Ascending aorta (tissue), 2 donors: ENCODE results near the gene RALA. TPM values are rescaled to one million over a fixed set of nuclear protein-coding genes. Genes with fewer than 3 reads are reported as not detected.

Source experiments
- DNase-seq, 2 donors: peaks; one replicate each; pipeline ENCODE4 v3.0.0-alpha.2; 2019; ENCODE audit warnings: low spot score in 2 of 2
- H3K27ac ChIP-seq, 2 donors: fragments of 200-600 bp; sonication (generic); one replicate each; pipeline ENCODE4 v1.5.1; 2016 to 2017; ENCODE audit warnings: mild to moderate bottlenecking in 1 of 2
- H3K27me3 ChIP-seq: fragments of 200-600 bp; sonication (generic); one replicate; pipeline ENCODE4 v1.5.1; 2017
- H3K36me3 ChIP-seq, 2 donors: fragments of 200-600 bp; sonication (generic); one replicate each; pipeline ENCODE4 v1.5.1; 2016
- H3K4me1 ChIP-seq, 2 donors: fragments of 200-600 bp; sonication (generic); one replicate each; pipeline ENCODE4 v1.5.1; 2016 to 2017; ENCODE audit warnings: mild to moderate bottlenecking in 1 of 2
- H3K4me3 ChIP-seq, 2 donors: fragments of 200-600 bp; sonication (generic); one replicate each; pipeline ENCODE4 v1.5.1; 2016 to 2017; ENCODE audit warnings: mild to moderate bottlenecking in 1 of 2
- H3K9me3 ChIP-seq, 2 donors: fragments of 200-600 bp; sonication (generic); one replicate each; pipeline ENCODE4 v1.5.1; 2016
- intact Hi-C: fragments of 100-400 bp; cut with DNase I; formaldehyde crosslinking; loops from one replicate; pipeline ENCODE4 v1.15.1; 2023
- total RNA-seq: library from RNA; depleted of rRNA; stranded (reverse); fragments of >200 nt; gene quantifications from one replicate; pipeline ENCODE4 v1.1.0, GENCODE V29; 2016
- TF ChIP-seq, protein P1 (sequence below), 3 experiments: fragments of 200-600 bp in 2 of 3; fragments of 450-650 bp in 1 of 3; sonication (generic) in 2 of 3; IDR thresholded peaks; one replicate each; pipeline ENCODE4 v1.5.1; 2016 to 2019; ENCODE audit warnings: antibody characterized with exemption in 3 of 3, mild to moderate bottlenecking in 1 of 3, moderate library complexity in 1 of 3

The RALA gene
- total RNA-seq, 1 donor from 2014 or later, result 6.0 TPM

- Histone ChIP-seq H3K27ac (peak overlapping the region; percentile 65 to 66), H3K4me3 (peak overlapping the region; percentile 27 to 42), H3K4me1 (peaks cover 4 to 10% of the 10 kb centered on the region in 2 donors), H3K9me3 (no peaks in the 10 kb centered on the region), H3K36me3 (no peaks in the 10 kb centered on the region), H3K27me3 (no peaks in the 10 kb centered on the region)
- TF ChIP-seq, protein P1, sequence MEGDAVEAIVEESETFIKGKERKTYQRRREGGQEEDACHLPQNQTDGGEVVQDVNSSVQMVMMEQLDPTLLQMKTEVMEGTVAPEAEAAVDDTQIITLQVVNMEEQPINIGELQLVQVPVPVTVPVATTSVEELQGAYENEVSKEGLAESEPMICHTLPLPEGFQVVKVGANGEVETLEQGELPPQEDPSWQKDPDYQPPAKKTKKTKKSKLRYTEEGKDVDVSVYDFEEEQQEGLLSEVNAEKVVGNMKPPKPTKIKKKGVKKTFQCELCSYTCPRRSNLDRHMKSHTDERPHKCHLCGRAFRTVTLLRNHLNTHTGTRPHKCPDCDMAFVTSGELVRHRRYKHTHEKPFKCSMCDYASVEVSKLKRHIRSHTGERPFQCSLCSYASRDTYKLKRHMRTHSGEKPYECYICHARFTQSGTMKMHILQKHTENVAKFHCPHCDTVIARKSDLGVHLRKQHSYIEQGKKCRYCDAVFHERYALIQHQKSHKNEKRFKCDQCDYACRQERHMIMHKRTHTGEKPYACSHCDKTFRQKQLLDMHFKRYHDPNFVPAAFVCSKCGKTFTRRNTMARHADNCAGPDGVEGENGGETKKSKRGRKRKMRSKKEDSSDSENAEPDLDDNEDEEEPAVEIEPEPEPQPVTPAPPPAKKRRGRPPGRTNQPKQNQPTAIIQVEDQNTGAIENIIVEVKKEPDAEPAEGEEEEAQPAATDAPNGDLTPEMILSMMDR (IDR thresholded peaks at IDR 0.05), result no peak
- no peak for DNase-seq
- intact Hi-C loops, result no loop called here
Observed at GRCh38 chr7:39754326-39755120, 131.2 kb downstream of the RALA start.

DNA sequence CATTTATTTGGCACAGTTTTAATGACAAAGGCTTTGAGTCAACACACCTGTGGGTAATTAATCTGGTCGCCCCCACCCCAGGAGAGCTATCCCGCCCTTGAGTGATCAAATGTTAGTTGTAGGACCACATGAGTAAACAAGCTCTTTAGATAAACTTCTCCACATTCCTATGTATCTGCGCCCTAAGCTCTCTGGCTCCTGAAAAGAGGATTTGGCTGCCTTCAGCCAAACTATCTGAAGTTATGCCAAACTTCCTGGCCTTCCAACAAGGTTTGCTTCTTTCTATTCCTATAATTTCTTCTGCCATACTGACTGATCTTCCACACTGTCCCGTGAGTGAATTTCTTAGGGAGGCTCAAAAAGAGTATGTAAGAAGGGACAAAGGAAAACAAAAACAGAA, 134.2 kb downstream of the RALA start:
- no peak overlapping the region for H3K4me3 ChIP-seq
- no peaks in the 10 kb centered on the region for H3K36me3 ChIP-seq
- intact Hi-C loops, result no loop called here
- H3K27ac ChIP-seq, result no peak overlapping the region
- H3K4me1 ChIP-seq, result peaks cover 4 to 10% of the 10 kb centered on the region in 2 donors
- H3K9me3 ChIP-seq, result no peaks in the 10 kb centered on the region
- TF ChIP-seq, protein P1 (IDR thresholded peaks at IDR 0.05), result no peak
- H3K27me3 ChIP-seq, result no peaks in the 10 kb centered on the region
- DNase-seq, result no peak

Other genes starting within 250 kb of the RALA start
- 3.3 TPM for gene YAE1, start 57.2 kb upstream of the RALA start, total RNA-seq